CD4-positive, alpha-beta memory T cell (primary cell): ENCODE measurements around the gene PRPSAP2. TPM values are rescaled to one million over a fixed set of nuclear protein-coding genes. Genes with fewer than 3 reads are reported as not detected.
A peak's percentile ranks its signal among the peaks of the same experiment; 100 is the strongest.
"Not testable (repeated sequence)": the region's sequence is repeated elsewhere in the genome, so short reads cannot be mapped to it uniquely, and the experiment has no call there.

ENCODE experiments used
- CTCF ChIA-PET: fragments of 350-600 bp; sonication (Branson Sonifier 250); formaldehyde crosslinking; loops from one replicate; lab custom pipeline; 2021; ENCODE audit warnings: inconsistent platforms; ENCODE audit not compliant: partially characterized antibody; lab: Charles Lee
- POLR2A ChIA-PET: fragments of 350-600 bp; sonication (Branson Sonifier 250); formaldehyde crosslinking; loops from one replicate; lab custom pipeline; 2021; ENCODE audit not compliant: partially characterized antibody; lab: Charles Lee
- DNase-seq, 5 donors: peaks; one replicate each; pipeline versions ENCODE4 v3.0.0 to v3.0.0-alpha.2; 2020 to 2022; ENCODE audit warnings: mixed read lengths in 1 of 5
- H3K27ac ChIP-seq: one replicate; pipeline ENCODE4 v1.7.0; 2013; ENCODE audit warnings: low read depth, low read length
- H3K27me3 ChIP-seq: 2 replicates; pipeline ENCODE4 v1.7.0; 2013; ENCODE audit warnings: mild to moderate bottlenecking, low read length, moderate library complexity; ENCODE audit not compliant: insufficient read depth
- H3K36me3 ChIP-seq: 2 replicates; pipeline ENCODE4 v1.7.0; 2013; ENCODE audit warnings: mild to moderate bottlenecking, low read length, moderate library complexity; ENCODE audit not compliant: insufficient read depth
- H3K4me1 ChIP-seq: 2 replicates; pipeline ENCODE4 v1.7.0; 2013; ENCODE audit warnings: mild to moderate bottlenecking, low read length, moderate library complexity; ENCODE audit not compliant: insufficient read depth
- H3K4me3 ChIP-seq, 2 donors: one replicate each; pipeline ENCODE4 v1.7.0; 2013; ENCODE audit warnings: low read length in 2 of 2, mild to moderate bottlenecking in 1 of 2
- H3K9me3 ChIP-seq, 2 donors: one replicate each; pipeline ENCODE4 v1.7.0; 2013; ENCODE audit warnings: low read length in 2 of 2, control low read depth in 1 of 2; ENCODE audit not compliant: control insufficient read depth in 1 of 2
- H3K27ac Mint-ChIP-seq, 7 donors: one replicate each; pipeline ENCODE4 v1.8.0; 2020 to 2021; ENCODE audit warnings: mixed read lengths in 7 of 7, mild to moderate bottlenecking in 6 of 7, inconsistent platforms in 3 of 7, moderate library complexity in 3 of 7
- H3K27me3 Mint-ChIP-seq, 2 donors: one replicate each; pipeline ENCODE4 v1.8.0; 2020 to 2021; ENCODE audit warnings: mixed read lengths in 2 of 2
- H3K36me3 Mint-ChIP-seq, 2 donors: one replicate each; pipeline ENCODE4 v1.8.0; 2020 to 2021; ENCODE audit warnings: mixed read lengths in 2 of 2, inconsistent platforms in 1 of 2, mild to moderate bottlenecking in 1 of 2
- H3K4me1 Mint-ChIP-seq, 4 donors: one replicate each; pipeline ENCODE4 v1.8.0; 2020 to 2021; ENCODE audit warnings: mixed read lengths in 4 of 4, mild to moderate bottlenecking in 1 of 4
- H3K4me3 Mint-ChIP-seq, 8 donors: one replicate each; pipeline ENCODE4 v1.8.0; 2020 to 2021; ENCODE audit warnings: mixed read lengths in 8 of 8, mild to moderate bottlenecking in 7 of 8, moderate library complexity in 6 of 8, inconsistent platforms in 3 of 8
- H3K9me3 Mint-ChIP-seq, 8 donors: one replicate each; pipeline ENCODE4 v1.8.0; 2020 to 2021; ENCODE audit warnings: mixed read lengths in 8 of 8, mild to moderate bottlenecking in 5 of 8, inconsistent platforms in 3 of 8, moderate library complexity in 1 of 8
- intact Hi-C: fragments of 100-400 bp; cut with micrococcal nuclease; formaldehyde crosslinking; loops from one replicate; pipeline ENCODE4 v1.15.1; 2023
- polyA plus RNA-seq, 2 donors: library from polyadenylated mRNA; unstranded; fragments of 300-500 nt; fragmentation: Illumina TruSeq; gene quantifications; one replicate each; pipeline ENCODE4 v1.2.3, GENCODE V29; 2021
- total RNA-seq, 2 experiments: library from RNA; stranded (reverse); gene quantifications; one replicate each; pipeline ENCODE4 v1.2.3, GENCODE V29; 2021

The PRPSAP2 gene
- total and polyA plus RNA-seq, 4 experiments from 2014 or later, result 32.3 to 55.6 (median 49.3) TPM

DNA sequence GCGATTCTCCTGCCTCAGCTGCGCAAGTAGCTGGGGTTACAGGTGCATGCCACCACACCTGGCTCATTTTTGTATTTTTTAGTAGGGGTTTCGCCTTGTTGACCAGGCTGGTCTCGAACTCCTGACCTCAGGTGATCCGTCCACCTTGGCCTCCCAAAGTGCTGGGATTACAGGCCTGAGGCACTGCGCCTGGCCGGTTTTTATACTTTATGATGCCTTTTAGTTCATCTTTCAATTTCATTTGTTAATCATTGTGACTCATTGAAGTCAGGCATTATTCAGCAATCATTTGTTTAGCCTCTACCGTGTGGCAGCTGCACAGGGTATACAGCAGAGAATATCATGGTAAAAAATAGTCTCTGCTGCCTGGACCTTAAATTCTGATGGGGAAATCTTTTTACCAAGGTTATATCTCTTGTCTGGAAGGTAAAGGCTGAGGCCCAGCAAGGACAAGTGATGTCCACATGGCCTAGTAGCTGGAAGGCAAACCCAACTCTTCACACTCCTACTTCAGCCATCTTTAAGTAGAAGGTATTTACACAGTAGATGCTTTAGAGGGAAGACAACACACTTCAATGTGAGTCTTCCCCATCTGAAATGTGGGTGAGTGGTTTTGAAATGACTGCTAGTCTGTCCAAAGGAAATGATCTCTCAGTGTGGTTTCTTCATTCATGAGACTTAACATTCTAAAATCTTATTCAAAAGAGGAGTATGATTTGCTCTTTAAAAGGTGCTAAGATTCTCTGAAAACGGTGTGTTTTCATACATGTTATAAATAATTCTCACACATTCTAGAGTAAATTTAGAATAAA lies 2.4 kb downstream of the PRPSAP2 start:
- Mint-ChIP-seq H3K36me3 (peaks cover 3 to 10% of the 10 kb centered on the region in 2 donors), H3K4me3 (peak overlapping the region in 6 of 8 donors; percentile 11 to 64 (median 40)), H3K27me3 (no peaks in the 10 kb centered on the region), H3K4me1 (peaks cover 37 to 70% (median 46%) of the 10 kb centered on the region in 4 donors), H3K9me3 (no peaks in the 10 kb centered on the region), H3K27ac (peak overlapping the region; percentile 19 to 92 (median 59))
- Histone ChIP-seq H3K27ac (no peak overlapping the region), H3K27me3 (no peaks in the 10 kb centered on the region), H3K4me1 (peaks cover 54% of the 10 kb centered on the region), H3K4me3 (no peak overlapping the region), H3K36me3 (no peaks in the 10 kb centered on the region), H3K9me3 (no peaks in the 10 kb centered on the region)
- CTCF ChIA-PET, result interaction anchor here (1.2 kb wide), 1 partner anchor 101 kb away, joined by 3 read pairs; no protein-coding TSS in a partner anchor
- POLR2A ChIA-PET, result interaction anchor here (1.7 kb wide), 1 partner anchor 39 kb away, joined by 3 read pairs; no protein-coding TSS in a partner anchor
- intact Hi-C loops, result no loop called here
- no peak for DNase-seq

GRCh38 chr17:18862011-18862410 lies 4.1 kb downstream of the PRPSAP2 start:
- H3K36me3 Mint-ChIP-seq, result peaks cover 8 to 12% of the 10 kb centered on the region in 2 donors
- Histone ChIP-seq H3K36me3 (peaks cover 3% of the 10 kb centered on the region), H3K4me1 (peaks cover 43% of the 10 kb centered on the region), H3K27ac (no peak overlapping the region), H3K27me3 (no peaks in the 10 kb centered on the region), H3K4me3 (no peak overlapping the region), H3K9me3 (no peaks in the 10 kb centered on the region)
- H3K4me1 Mint-ChIP-seq, result peaks cover 29 to 58% (median 33%) of the 10 kb centered on the region in 4 donors
- no peaks in the 10 kb centered on the region for H3K27me3 Mint-ChIP-seq
- ChIA-PET CTCF (interaction anchor here (0.6 kb wide), 1 partner anchor 99 kb away, joined by 3 read pairs; no protein-coding TSS in a partner anchor), POLR2A (interaction anchor here (1.7 kb wide), 1 partner anchor 37 kb away, joined by 3 read pairs; no protein-coding TSS in a partner anchor)
- H3K4me3 Mint-ChIP-seq, result no peak overlapping the region
- peak overlapping the region in 2 of 7 donors; percentile 4 to 7 for H3K27ac Mint-ChIP-seq
- H3K9me3 Mint-ChIP-seq, result no peaks in the 10 kb centered on the region
- intact Hi-C loops, result no loop called here
- no peak for DNase-seq

DNA sequence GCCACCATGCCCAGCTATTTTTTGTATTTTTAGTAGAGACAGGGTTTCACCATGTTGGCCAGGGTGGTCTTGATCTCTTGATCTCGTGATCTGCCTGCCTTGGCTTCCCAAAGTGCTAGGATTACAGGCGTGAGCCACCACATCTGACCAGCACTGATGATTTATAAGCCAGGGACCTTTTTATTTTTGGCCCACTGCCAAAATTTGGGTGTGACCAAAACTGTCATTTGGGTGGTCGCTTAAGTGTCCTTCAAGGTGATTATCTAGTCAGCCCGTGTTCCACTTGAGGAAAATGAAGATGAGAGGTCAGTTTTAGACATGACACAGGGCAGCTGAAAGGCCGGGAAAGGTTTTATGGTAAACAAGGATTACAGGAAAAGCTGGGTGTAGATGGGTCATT lies 7.1 kb downstream of the PRPSAP2 start:
- POLR2A ChIA-PET, H3K27ac ChIP-seq, CTCF ChIA-PET, H3K36me3 ChIP-seq, H3K4me3 Mint-ChIP-seq, H3K9me3 Mint-ChIP-seq, H3K27me3 Mint-ChIP-seq, DNase-seq, intact Hi-C loops, H3K9me3 ChIP-seq, H3K27me3 ChIP-seq, H3K4me3 ChIP-seq: not testable (repeated sequence)
- peaks cover 24% of the 10 kb centered on the region for H3K4me1 ChIP-seq
- Mint-ChIP-seq H3K36me3 (peaks cover 19 to 20% of the 10 kb centered on the region in 2 donors), H3K27ac (peak overlapping the region in 1 of 7 donors; percentile 35), H3K4me1 (peaks cover 17 to 42% (median 19%) of the 10 kb centered on the region in 4 donors)

DNA sequence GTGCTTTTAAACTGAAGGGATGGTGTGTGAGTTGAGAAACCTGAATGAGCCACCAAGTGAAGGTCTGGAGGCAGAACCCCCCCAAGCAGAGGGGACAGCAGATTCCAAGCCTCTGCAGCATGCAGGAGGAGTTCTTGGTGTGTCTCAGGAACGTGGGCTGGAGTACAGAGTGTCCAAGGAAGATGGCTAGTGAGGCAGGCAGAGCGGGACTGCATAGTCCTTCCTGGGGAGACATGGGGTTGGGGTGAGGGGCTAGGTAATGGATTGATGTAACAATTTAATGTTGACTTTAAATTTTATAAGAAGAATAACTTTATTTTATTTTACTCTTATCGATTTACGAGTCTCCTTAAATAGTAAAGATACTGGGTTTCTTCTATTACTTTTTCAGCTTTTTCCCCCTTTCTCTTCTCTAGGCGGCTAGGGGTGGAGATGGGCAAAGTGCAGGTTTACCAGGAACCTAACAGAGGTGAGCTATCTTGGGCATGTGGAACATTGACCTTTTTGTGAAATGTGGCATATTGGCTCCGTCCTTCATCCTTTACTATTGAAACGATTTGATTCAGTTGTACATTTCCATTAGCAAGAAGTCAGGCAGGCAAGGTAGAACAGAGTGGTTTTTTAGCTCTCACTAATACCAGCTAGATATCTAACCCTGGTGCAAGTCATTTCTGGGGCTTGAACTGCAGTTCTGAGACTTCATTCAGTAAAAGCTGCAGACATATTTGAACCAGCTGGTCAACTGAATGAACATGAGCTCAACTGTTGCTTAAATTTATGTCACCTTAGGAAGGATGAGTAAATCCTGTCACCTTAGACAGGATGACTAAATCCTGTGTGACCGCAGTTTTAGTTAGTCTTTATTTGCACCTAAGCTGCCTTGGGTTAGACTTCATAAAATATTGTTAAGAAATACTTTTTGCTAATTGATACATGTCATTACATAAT lies 9.2 kb downstream of the PRPSAP2 start:
- no peak overlapping the region for H3K27ac ChIP-seq
- no peaks in the 10 kb centered on the region for H3K27me3 Mint-ChIP-seq
- peak overlapping the region in 2 of 7 donors; percentile 32 to 33 for H3K27ac Mint-ChIP-seq
- CTCF ChIA-PET, result interaction anchor here (1.0 to 1.2 kb wide), 3 partner anchors 8 to 94 kb away, joined by 3 to 4 read pairs (median 4); no protein-coding TSS in a partner anchor
- no peak overlapping the region for H3K4me3 ChIP-seq
- H3K9me3 Mint-ChIP-seq, result no peaks in the 10 kb centered on the region
- no peaks in the 10 kb centered on the region for H3K9me3 ChIP-seq
- intact Hi-C loops, result no loop called here
- no peaks in the 10 kb centered on the region for H3K27me3 ChIP-seq
- peaks cover 0 to 22% (median 9%) of the 10 kb centered on the region in 4 donors for H3K4me1 Mint-ChIP-seq
- H3K36me3 ChIP-seq, result peaks cover 5% of the 10 kb centered on the region
- no peak overlapping the region for H3K4me3 Mint-ChIP-seq
- H3K36me3 Mint-ChIP-seq, result peaks cover 24 to 29% of the 10 kb centered on the region in 2 donors
- H3K4me1 ChIP-seq, result peaks cover 10% of the 10 kb centered on the region
- no peak for DNase-seq
- POLR2A ChIA-PET, result interaction anchor here (1.7 kb wide), 1 partner anchor 9 kb away, joined by 6 read pairs; the partner anchor contains the start of gene PRPSAP2

DNA sequence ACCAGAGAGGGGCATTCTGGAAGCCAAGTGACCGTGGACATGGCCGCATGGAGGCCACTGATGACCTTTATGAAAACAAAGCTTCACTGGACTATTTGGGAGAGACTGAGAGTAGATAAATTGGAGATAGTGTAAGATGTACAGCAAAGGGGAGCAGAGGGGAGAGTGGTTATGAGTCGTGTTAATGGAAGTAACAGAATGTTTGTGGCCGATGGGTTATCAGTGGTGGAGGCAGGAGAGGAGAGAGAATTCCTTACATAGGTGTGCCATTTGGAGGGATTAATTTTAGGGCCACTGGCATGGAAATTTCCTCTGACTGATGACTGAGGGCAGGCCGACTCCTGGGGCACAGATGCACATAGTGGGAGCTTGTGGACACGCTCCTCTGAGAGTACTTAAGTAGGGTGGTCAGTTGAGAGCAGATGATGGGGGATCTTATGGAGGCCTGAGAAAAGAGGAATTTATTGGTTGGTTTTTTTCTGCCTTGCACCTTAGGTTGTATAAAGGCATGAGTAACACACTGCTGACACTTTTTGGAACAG lies 19.2 kb downstream of the PRPSAP2 start:
- Histone ChIP-seq H3K27ac (no peak overlapping the region), H3K9me3 (no peaks in the 10 kb centered on the region), H3K36me3 (peaks cover 61% of the 10 kb centered on the region), H3K4me1 (no peaks in the 10 kb centered on the region), H3K27me3 (no peaks in the 10 kb centered on the region), H3K4me3 (no peak overlapping the region)
- H3K9me3 Mint-ChIP-seq, result peaks cover 0 to 1% (median 0%) of the 10 kb centered on the region in 8 donors
- H3K4me1 Mint-ChIP-seq, result peaks cover 0 to 4% (median 2%) of the 10 kb centered on the region in 4 donors
- H3K27ac Mint-ChIP-seq, result peak overlapping the region in 1 of 7 donors; percentile 8
- intact Hi-C loops, result no loop called here
- DNase-seq, result no peak
- H3K36me3 Mint-ChIP-seq, result peaks cover 39 to 57% of the 10 kb centered on the region in 2 donors
- POLR2A ChIA-PET, result interaction anchor here (0.9 kb wide), 1 partner anchor 18 kb away, joined by 3 read pairs; no protein-coding TSS in a partner anchor
- CTCF ChIA-PET, result interaction anchor here (1.2 kb wide), 1 partner anchor 12 kb away, joined by 3 read pairs; no protein-coding TSS in a partner anchor
- no peak overlapping the region for H3K4me3 Mint-ChIP-seq
- H3K27me3 Mint-ChIP-seq, result no peaks in the 10 kb centered on the region

DNA sequence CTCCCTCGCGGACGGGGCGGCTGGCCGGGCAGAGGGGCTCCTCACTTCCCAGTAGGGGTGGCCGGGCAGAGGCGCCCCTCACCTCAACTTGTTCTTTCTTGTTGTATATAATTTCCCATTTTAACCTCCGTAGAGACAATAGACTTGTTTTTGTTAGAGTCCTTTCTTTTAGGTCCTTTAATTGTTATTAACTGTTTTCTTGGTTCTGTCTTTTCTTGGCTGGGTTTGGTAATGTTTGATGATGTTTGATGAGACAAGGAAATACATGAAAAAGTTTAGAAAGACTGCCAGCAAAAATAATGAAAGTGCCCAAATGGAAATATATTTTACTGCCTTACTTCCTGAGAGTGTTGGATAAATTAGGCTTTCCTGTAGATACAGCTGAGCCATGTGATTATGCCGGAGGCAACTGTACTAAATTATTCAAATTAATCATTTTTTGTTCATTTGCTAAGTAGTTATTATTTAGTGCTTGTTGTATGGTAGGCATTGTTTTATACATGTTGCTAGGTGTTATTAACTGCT lies 30.9 kb downstream of the PRPSAP2 start:
- peak overlapping the region in 1 of 7 donors; percentile 40 for H3K27ac Mint-ChIP-seq
- Histone ChIP-seq H3K27ac (no peak overlapping the region), H3K36me3 (peaks cover 10% of the 10 kb centered on the region), H3K4me1 (no peaks in the 10 kb centered on the region), H3K4me3 (no peak overlapping the region), H3K27me3 (no peaks in the 10 kb centered on the region), H3K9me3 (no peaks in the 10 kb centered on the region)
- POLR2A ChIA-PET, result no interaction called here
- peak overlapping the region in 1 of 8 donors; percentile 33 for H3K4me3 Mint-ChIP-seq
- peaks cover 0 to 18% (median 10%) of the 10 kb centered on the region in 4 donors for H3K4me1 Mint-ChIP-seq
- no peaks in the 10 kb centered on the region for H3K9me3 Mint-ChIP-seq
- peaks cover 47 to 53% of the 10 kb centered on the region in 2 donors for H3K36me3 Mint-ChIP-seq
- intact Hi-C loops, result no loop called here
- no peaks in the 10 kb centered on the region for H3K27me3 Mint-ChIP-seq
- CTCF ChIA-PET, result interaction anchor here (1.2 kb wide), 1 partner anchor 11 kb away, joined by 3 read pairs; no protein-coding TSS in a partner anchor
- no peak for DNase-seq
